T47D (cell line): Measurements from ENCODE around the gene IGF1.
"Not testable (repeated sequence)": the region's sequence is repeated elsewhere in the genome, so short reads cannot be mapped to it uniquely, and the experiment has no call there.

Experiments
- DNase-seq, 2 experiments: peaks; one replicate each; pipeline versions ENCODE4 v3.0.0 to v3.0.0-alpha.2; 2011 to 2012; ENCODE audit warnings: low read depth in 1 of 2, low spot score in 1 of 2
- JUND ChIP-seq: IDR thresholded peaks from 2 replicates; pipeline ENCODE4 v1.6.1; 2012; ENCODE audit warnings: low read depth
- in situ Hi-C: cut with HindIII; loops from 2 replicates; pipeline ENCODE4 v1.10.0; 2016; ENCODE audit warnings: low sequenced_read_pairs, low pct_unique_long_range_greater_than_20kb

The IGF1 gene

DNA sequence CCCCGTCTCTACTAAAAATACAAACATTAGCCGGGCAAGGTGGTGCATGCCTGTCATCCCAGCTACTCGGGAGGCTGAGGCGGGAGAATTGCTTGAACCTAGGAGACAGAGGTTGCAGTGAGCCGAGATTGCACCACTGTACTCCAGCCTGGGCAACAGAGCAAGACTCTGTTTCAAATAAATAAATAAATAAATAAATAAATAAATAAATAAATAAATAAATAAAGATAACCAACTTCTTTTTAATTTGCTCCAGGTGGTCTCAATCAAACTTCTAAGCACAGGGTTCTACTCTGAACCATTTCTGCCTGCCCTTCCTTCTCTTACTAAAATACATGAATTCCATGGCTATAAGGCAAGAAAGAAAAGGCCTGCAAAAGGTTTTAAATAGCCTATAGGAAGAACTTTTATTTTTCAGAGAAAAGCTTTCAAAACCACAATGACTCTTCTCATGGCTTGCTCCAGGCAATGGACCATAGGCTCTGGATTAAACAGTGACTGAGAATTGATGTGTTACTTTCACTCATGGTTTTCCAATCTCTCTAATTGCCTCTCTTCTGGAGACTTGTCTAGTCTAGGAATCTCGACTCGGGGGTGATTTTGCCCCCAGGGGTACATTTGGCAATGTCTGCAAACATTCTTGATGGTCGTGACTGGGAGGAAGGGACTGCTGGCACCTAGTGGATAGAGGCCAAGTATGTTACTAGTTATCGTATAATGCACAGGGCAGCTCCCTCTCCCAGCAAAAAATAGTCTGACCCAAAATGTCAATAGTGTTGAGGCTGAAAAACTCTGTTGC, 14.4 kb downstream of the IGF1 start:
- in situ Hi-C loops: no loop called here

DNA sequence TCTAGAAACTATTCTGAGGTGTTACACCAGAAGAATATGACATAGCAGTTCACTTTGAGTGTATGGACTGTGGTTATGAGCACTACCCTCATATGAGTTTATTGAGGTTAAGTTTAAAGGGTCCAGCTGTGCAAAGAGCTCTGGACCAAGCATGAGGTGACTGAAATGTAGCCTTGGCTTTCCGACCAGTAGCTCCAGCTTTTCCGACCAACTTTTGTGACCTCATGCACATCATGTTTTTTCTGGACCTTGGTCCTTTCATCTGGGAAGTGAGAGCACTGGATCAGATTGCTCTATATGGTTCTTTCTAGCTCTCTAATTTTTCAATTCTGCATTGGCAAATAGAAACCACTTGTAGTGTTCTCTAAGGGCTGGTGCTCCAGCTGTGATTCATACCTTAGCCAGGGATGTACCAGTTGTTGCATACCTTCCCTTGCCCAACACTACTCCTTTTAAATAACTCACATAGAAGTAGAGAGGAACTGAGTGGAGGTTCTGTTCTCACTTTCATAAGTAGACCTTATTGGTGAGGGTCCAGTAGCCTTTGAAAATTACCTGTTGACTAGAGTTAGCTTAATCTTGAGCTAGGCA, 16.6 kb downstream of the IGF1 start:
- no peak for TF ChIP-seq JUND
- no peak for DNase-seq
- in situ Hi-C loops: no loop called here

More for the DNA sequence above, 14.4 kb downstream of the IGF1 start:
- no peak for TF ChIP-seq JUND
- no peak for DNase-seq

- no peak for DNase-seq
- in situ Hi-C loops: no loop called here
- no peak for TF ChIP-seq JUND
Measured at GRCh38 chr12:102462795-102463465, 17.4 kb downstream of the IGF1 start.

DNA sequence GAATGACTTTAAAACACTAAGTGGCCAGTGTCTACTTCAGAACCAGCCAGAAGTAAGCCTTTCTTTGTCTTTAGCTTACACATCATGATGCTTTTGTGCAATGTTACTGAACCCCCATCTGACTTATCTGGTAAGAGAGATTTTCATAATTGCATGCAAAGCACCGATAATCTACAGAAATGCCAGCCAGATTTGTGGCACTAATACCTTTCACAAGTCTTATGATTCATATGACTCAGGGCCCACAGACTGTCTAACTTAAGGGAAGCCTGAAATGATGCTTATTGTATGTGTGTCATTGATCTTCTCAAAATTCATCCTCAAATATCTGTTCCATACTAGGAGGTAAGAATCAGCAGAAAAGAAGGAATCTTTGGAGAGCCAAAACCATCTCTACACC, 18.0 kb downstream of the IGF1 start:
- no peak for TF ChIP-seq JUND
- DNase-seq: no peak
- in situ Hi-C loops: no loop called here

DNA sequence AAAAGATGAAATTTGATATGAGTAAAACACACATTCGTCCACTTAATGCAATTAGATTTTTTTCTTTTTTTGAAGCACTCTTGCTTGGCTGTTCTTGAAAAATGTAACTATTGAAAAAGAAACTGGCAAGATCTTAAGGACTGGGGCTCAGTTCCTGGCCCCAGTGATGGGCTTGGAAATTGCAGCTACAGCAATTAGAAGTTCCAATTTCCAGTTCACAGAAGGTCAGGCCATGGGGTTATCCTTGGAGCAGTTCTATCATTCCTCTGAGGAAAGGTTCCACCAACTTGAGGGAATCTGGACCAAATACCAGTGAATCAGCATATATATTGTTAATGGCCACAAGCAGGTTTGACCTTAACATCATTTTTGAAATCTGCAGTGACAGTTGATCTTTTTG, 18.9 kb downstream of the IGF1 start:
- DNase-seq: no peak
- TF ChIP-seq JUND: no peak
- in situ Hi-C loops: no loop called here

GRCh38 chr12:102459314-102459713, 21.0 kb downstream of the IGF1 start:
- in situ Hi-C loops: no loop called here
- TF ChIP-seq JUND: no peak
- no peak for DNase-seq

DNA sequence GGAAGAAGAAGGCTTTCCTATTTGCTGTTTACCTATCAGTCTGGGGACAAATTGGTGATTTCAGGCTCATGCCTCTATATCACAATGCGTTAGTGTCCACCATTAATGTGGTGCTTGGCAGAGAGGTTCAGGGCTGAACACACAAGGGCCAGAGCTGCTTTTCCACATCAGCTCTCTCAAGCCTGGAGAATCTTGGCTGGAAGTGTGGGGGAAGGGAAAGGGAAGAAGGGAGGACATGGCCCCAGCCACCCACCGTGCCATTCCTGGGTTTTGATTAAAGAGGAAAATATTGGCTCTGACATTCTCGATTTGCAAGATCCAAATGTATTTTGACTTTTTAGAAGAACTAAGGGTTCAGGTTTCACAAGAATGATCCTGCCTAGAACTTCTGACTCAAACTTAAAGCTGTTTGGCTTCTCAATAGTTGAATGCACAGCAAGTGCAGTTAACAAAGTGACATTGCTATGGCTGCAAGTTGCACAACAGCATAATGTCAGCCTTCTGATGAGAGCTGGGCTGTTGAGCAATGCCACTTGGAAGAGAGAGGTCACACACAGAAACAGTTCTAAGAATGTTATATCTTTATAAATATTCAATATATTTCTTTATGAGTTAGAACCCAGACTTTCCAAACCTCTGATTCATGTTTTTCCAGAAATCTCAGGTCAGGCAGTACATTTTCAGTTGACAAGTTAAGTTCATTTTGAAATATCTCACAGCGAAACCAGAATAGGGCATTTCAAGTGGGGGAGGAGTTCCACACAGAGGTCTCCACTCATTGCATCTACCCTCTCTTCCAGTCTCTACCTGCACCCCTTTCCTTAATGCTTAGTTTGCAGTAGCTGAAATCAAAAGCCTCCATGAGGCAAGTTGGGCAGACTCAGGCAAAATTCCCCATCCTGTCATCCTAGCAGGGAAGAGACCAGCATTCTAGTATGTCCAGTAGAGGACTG, 25.3 kb downstream of the IGF1 start:
- in situ Hi-C loops: no loop called here
- TF ChIP-seq JUND: no peak

DNA sequence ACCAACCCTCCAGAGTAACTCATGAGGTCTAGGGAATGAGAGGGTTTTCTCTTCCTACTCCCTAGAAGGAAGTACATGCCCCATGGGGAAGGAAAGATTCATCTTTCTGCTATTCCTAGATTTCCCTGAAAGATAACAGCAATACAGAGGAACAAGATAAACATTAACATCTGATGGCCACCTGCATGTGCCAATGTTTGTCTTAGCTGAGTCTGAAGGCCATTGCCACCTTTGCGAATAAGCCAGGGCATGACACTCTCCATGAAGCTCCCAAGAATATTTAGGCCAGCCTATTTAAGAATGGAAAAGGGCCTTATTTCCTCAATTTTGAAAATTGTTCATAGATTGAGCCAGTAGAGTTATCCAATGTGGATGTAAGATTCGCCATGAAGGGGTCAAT, 26.0 kb downstream of the IGF1 start:
- no peak for DNase-seq
- no peak for TF ChIP-seq JUND

More for the DNA sequence above, 25.3 kb downstream of the IGF1 start:
- DNase-seq: no peak

GRCh38 chr12:102452605-102453004, 27.8 kb downstream of the IGF1 start:
- in situ Hi-C loops: no loop called here

More for the DNA sequence above, 26.0 kb downstream of the IGF1 start:
- in situ Hi-C loops: no loop called here

DNA sequence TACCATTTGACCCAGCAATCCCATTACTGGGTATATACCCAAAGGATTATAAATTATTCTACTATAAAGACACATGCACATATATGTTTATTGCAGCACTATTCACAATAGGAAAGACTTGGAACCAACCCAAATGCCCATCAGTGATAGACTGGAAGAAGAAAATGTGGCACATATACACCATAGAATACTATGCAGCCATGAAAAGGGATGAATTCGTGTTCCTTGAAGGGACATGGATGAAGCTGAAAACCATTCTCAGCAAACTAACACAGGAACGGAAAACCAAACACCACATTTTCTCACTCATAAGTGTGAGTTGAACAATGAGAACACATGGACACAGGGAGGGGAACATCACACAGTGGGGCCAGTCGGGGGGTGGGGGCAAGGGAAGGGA, 31.3 kb downstream of the IGF1 start:
- DNase-seq, in situ Hi-C loops: not testable (repeated sequence)

More at GRCh38 chr12:102452605-102453004, 27.8 kb downstream of the IGF1 start:
- DNase-seq: no peak
- TF ChIP-seq JUND: no peak

DNA sequence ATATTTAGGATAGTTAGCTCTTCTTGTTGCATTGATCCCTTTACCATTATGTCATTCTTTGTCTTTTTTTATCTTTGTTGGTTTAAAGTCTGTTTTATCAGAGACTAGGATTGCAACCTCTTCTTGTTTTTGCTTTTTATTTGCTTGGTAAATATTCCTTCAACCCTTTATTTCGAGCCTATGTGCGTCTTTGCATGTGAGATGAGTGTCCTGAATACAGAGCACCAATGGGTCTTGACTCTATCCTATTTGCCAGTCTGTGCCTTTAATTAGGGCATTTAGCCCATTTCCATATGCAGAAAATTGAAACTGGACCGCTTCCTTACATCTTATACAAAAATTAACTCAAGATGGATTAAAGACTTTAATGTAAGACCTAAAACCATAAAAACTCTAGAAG, 32.9 kb downstream of the IGF1 start:
- in situ Hi-C loops, DNase-seq: not testable (repeated sequence)

- no peak for DNase-seq
- in situ Hi-C loops: no loop called here
- no peak for TF ChIP-seq JUND
Measured at GRCh38 chr12:102444707-102445106, 35.7 kb downstream of the IGF1 start.
